ENCODE results near the gene FBXW12. TPM values are rescaled to one million over a fixed set of nuclear protein-coding genes. Genes with fewer than 3 reads are reported as not detected.

FBXW12 gene
- total RNA-seq, 4 donors from 2014 or later, result not detected

- 67 to 95% methylated on average over 3 to 10 of the region's 11 CpGs for WGBS, 2 donors (ENCODE audit: low coverage in 1 of 2)
- in situ Hi-C loops (cut with MboI; ENCODE audit: low pct_ligation_motif_present in 1 of 4, low pct_unique_long_range_greater_than_20kb in 1 of 4, low sequenced_read_pairs in 3 of 4), result no loop called here
- Histone ChIP-seq H3K4me1 (peaks cover 0 to 4% (median 0%) of the 10 kb centered on the region in 4 donors), H3K27me3 (no peaks in the 10 kb centered on the region), H3K4me3 (no peak overlapping the region), H3K27ac (no peak overlapping the region), H3K9me3 (no peaks in the 10 kb centered on the region), H3K36me3 (peaks cover 0 to 41% (median 4%) of the 10 kb centered on the region in 4 donors)
- DNase-seq, result no peak
- intact Hi-C loops (cut with DNase I; ENCODE audit: low total_unique reads), result no loop called here
- no peak for TF ChIP-seq EP300 (IDR thresholded peaks at IDR 0.05; ENCODE audit: low read depth)
- TF ChIP-seq CTCF (IDR thresholded peaks at IDR 0.05), result no peak
- TF ChIP-seq POLR2A (IDR thresholded peaks at IDR 0.05), result no peak
- no peak for TF ChIP-seq POLR2AphosphoS5 (IDR thresholded peaks at IDR 0.05)
These were observed 39.8 kb downstream of the FBXW12 start for GRCh38 chr3:48411606-48412374.

GRCh38 chr3:48412375-48413001 is 40.5 kb downstream of the FBXW12 start:
- in situ Hi-C loops (cut with MboI; ENCODE audit: low pct_ligation_motif_present in 1 of 4, low pct_unique_long_range_greater_than_20kb in 1 of 4, low sequenced_read_pairs in 3 of 4), result no loop called here
- Histone ChIP-seq H3K27ac (no peak overlapping the region), H3K4me3 (no peak overlapping the region), H3K4me1 (peaks cover 0 to 4% (median 0%) of the 10 kb centered on the region in 4 donors), H3K27me3 (no peaks in the 10 kb centered on the region), H3K36me3 (peaks cover 0 to 41% (median 4%) of the 10 kb centered on the region in 4 donors), H3K9me3 (no peaks in the 10 kb centered on the region)
- no peak for DNase-seq
- WGBS, 2 donors (ENCODE audit: low coverage in 1 of 2), result 83 to 91% methylated on average over 3 to 18 of the region's 19 CpGs
- no peak for TF ChIP-seq CTCF (IDR thresholded peaks at IDR 0.05)
- TF ChIP-seq POLR2AphosphoS5 (IDR thresholded peaks at IDR 0.05), result no peak
- no peak for TF ChIP-seq EP300 (IDR thresholded peaks at IDR 0.05; ENCODE audit: low read depth)
- no peak for TF ChIP-seq POLR2A (IDR thresholded peaks at IDR 0.05)
- intact Hi-C loops (cut with DNase I; ENCODE audit: low total_unique reads), result no loop called here

- intact Hi-C loops (cut with DNase I; ENCODE audit: low total_unique reads) (no loop called here), in situ Hi-C loops (cut with MboI; ENCODE audit: low pct_ligation_motif_present in 1 of 4, low pct_unique_long_range_greater_than_20kb in 1 of 4, low sequenced_read_pairs in 3 of 4) (no loop called here)
- TF ChIP-seq POLR2A (IDR thresholded peaks at IDR 0.05) (no peak), EP300 (IDR thresholded peaks at IDR 0.05; ENCODE audit: low read depth) (no peak), POLR2AphosphoS5 (IDR thresholded peaks at IDR 0.05) (no peak), CTCF (IDR thresholded peaks at IDR 0.05) (no peak)
- 66 to 81% methylated on average over 2 to 8 of the region's 8 CpGs for WGBS, 2 donors (ENCODE audit: low coverage in 1 of 2)
- H3K9me3 ChIP-seq, result no peaks in the 10 kb centered on the region
- no peak overlapping the region for H3K27ac ChIP-seq
- H3K4me3 ChIP-seq, result no peak overlapping the region
- H3K27me3 ChIP-seq, result no peaks in the 10 kb centered on the region
- H3K36me3 ChIP-seq, result peaks cover 0 to 41% (median 4%) of the 10 kb centered on the region in 4 donors
- H3K4me1 ChIP-seq, result peaks cover 0 to 4% (median 0%) of the 10 kb centered on the region in 4 donors
- no peak for DNase-seq
These were observed 41.1 kb downstream of the FBXW12 start for GRCh38 chr3:48413086-48413485.

DNA sequence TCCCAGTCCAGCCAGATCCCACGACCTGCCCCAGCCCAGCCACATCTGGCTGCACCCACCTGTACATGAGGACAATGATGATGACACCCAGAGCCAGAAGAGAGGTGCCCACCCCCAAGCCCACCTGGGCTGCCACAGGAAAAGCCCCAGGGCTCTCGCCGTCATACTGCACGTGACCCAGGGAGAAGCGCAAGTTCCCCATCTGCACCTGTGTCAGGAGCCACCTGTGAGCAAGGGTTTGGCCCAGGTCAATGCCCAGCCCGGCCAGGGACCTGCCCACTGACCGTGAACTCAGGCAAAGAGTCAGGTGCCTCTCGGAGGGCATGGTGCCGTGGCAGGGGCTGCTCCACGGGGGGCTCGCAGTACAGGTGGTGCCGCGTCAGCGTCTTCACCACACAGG is 41.6 kb downstream of the FBXW12 start:
- 77% methylated on average over 14 of the region's 14 CpGs; no CpG with 5 or more reads in 1 of the 2 donors for WGBS, 2 donors (ENCODE audit: low coverage in 1 of 2)
- intact Hi-C loops (cut with DNase I; ENCODE audit: low total_unique reads) (no loop called here), in situ Hi-C loops (cut with MboI; ENCODE audit: low pct_ligation_motif_present in 1 of 4, low pct_unique_long_range_greater_than_20kb in 1 of 4, low sequenced_read_pairs in 3 of 4) (no loop called here)
- Histone ChIP-seq H3K9me3 (no peaks in the 10 kb centered on the region), H3K27me3 (no peaks in the 10 kb centered on the region), H3K4me1 (peaks cover 0 to 4% (median 0%) of the 10 kb centered on the region in 4 donors), H3K27ac (no peak overlapping the region), H3K36me3 (peaks cover 0 to 37% (median 4%) of the 10 kb centered on the region in 4 donors), H3K4me3 (no peak overlapping the region)
- TF ChIP-seq POLR2AphosphoS5 (IDR thresholded peaks at IDR 0.05) (no peak), CTCF (IDR thresholded peaks at IDR 0.05) (no peak), EP300 (IDR thresholded peaks at IDR 0.05; ENCODE audit: low read depth) (no peak), POLR2A (IDR thresholded peaks at IDR 0.05) (no peak)
- DNase-seq, result no peak

All from transverse colon (tissue), 4 donors.